Stimulated activated CD4-positive, alpha-beta T cell treated with anti-CD3 and anti-CD28 coated beads, Interleukin-12 subunit alpha, Interleukin-12 subunit beta, amount 100 ng/mL, for 48 hours (primary cell): ENCODE results near the gene ARHGAP19.
"Not testable (repeated sequence)": the region's sequence is repeated elsewhere in the genome, so short reads cannot be mapped to it uniquely, and the experiment has no call there.

Experiments used
- DNase-seq, 3 donors: peaks; one replicate each; pipeline ENCODE4 v3.0.0-alpha.2; 2020; ENCODE audit warnings: low read depth in 2 of 3, low spot score in 1 of 3

The ARHGAP19 gene

GRCh38 chr10:97280783-97281182, 11.7 kb downstream of the ARHGAP19 start:
- no peak for DNase-seq

- DNase-seq = no peak
These were observed 13.2 kb downstream of the ARHGAP19 start for GRCh38 chr10:97279121-97279815.

GRCh38 chr10:97278491-97278989, 13.9 kb downstream of the ARHGAP19 start:
- no peak for DNase-seq

- no peak for DNase-seq
These were observed 14.9 kb downstream of the ARHGAP19 start for GRCh38 chr10:97277551-97277950.

- DNase-seq = no peak
These were observed 17.6 kb downstream of the ARHGAP19 start for GRCh38 chr10:97274828-97275227.

GRCh38 chr10:97273700-97274099, 18.7 kb downstream of the ARHGAP19 start:
- no peak for DNase-seq

GRCh38 chr10:97270523-97271154, 21.8 kb downstream of the ARHGAP19 start:
- DNase-seq = no peak

- DNase-seq = no peak
These were observed 24.8 kb downstream of the ARHGAP19 start for GRCh38 chr10:97267671-97268070.

- not testable (repeated sequence) for DNase-seq
These were observed 27.3 kb downstream of the ARHGAP19 start for GRCh38 chr10:97265095-97265494.

- DNase-seq = no peak
These were observed 28.5 kb downstream of the ARHGAP19 start for GRCh38 chr10:97263971-97264370.

- no peak for DNase-seq
These were observed 30.8 kb downstream of the ARHGAP19 start for GRCh38 chr10:97261656-97262055.

- DNase-seq = no peak
These were observed 31.3 kb downstream of the ARHGAP19 start for GRCh38 chr10:97261183-97261582.

- no peak for DNase-seq
These were observed 33.3 kb downstream of the ARHGAP19 start for GRCh38 chr10:97259119-97259518.

- no peak for DNase-seq
These were observed 36.1 kb downstream of the ARHGAP19 start for GRCh38 chr10:97256356-97256755.

- no peak for DNase-seq
These were observed 36.7 kb downstream of the ARHGAP19 start for GRCh38 chr10:97255512-97256293.

- DNase-seq = no peak
These were observed 37.7 kb downstream of the ARHGAP19 start for GRCh38 chr10:97254694-97255093.

- no peak for DNase-seq
These were observed 41.5 kb downstream of the ARHGAP19 start for GRCh38 chr10:97250952-97251351.

GRCh38 chr10:97243836-97244235, 48.6 kb downstream of the ARHGAP19 start:
- no peak for DNase-seq

GRCh38 chr10:97238855-97239254, 53.6 kb downstream of the ARHGAP19 start:
- no peak for DNase-seq

GRCh38 chr10:97235353-97235752, 57.1 kb downstream of the ARHGAP19 start:
- DNase-seq = no peak

- DNase-seq = peak in 1 of 3 donors; percentile 33
These were observed 58.0 kb downstream of the ARHGAP19 start for GRCh38 chr10:97234400-97234799.

- no peak for DNase-seq
These were observed 62.3 kb downstream of the ARHGAP19 start for GRCh38 chr10:97230146-97230545.
